Aorta (tissue), 5 donors: ENCODE results near the gene PCDHGA11. TPM values are rescaled to one million over a fixed set of nuclear protein-coding genes. Genes with fewer than 3 reads are reported as not detected.
"Not testable (repeated sequence)": the region's sequence is repeated elsewhere in the genome, so short reads cannot be mapped to it uniquely, and the experiment has no call there.

Source experiments
- ATAC-seq: fragments of 200-7000 bp; cut with Tn5 transposase; one replicate; pipeline ENCODE4 v1.9.1; 2022; ENCODE audit warnings: moderate library complexity; ENCODE audit not compliant: low FRiP score
- DNase-seq, 2 donors: peaks; one replicate each; pipeline ENCODE4 v3.0.0-alpha.2; 2020
- H3K27ac ChIP-seq, 2 donors: one replicate each; pipeline ENCODE4 v1.5.1; 2013; ENCODE audit warnings: low read length in 2 of 2, mild to moderate bottlenecking in 2 of 2, moderate library complexity in 2 of 2, control low read depth in 1 of 2, inconsistent platforms in 1 of 2, low read depth in 1 of 2
- H3K27me3 ChIP-seq, 2 donors: one replicate each; pipeline ENCODE4 v1.6.1; 2013; ENCODE audit warnings: control low read depth in 1 of 2, low read length in 1 of 2, mild to moderate bottlenecking in 1 of 2, moderate library complexity in 1 of 2; ENCODE audit not compliant: insufficient read depth in 2 of 2, control insufficient read depth in 1 of 2
- H3K36me3 ChIP-seq, 2 donors: one replicate each; pipeline ENCODE4 v1.6.1; 2013; ENCODE audit warnings: control low read depth in 1 of 2, low read length in 1 of 2, mild to moderate bottlenecking in 1 of 2; ENCODE audit not compliant: insufficient read depth in 2 of 2, control insufficient read depth in 1 of 2
- H3K4me1 ChIP-seq, 2 donors: one replicate each; pipeline ENCODE4 v1.6.1; 2013; ENCODE audit warnings: low read length in 2 of 2, control low read depth in 1 of 2, mild to moderate bottlenecking in 1 of 2, moderate library complexity in 1 of 2; ENCODE audit not compliant: insufficient read depth in 2 of 2, control insufficient read depth in 1 of 2
- H3K4me3 ChIP-seq, 2 donors: one replicate each; pipeline ENCODE4 v1.5.1; 2013; ENCODE audit warnings: low read length in 2 of 2, control low read depth in 1 of 2, mild to moderate bottlenecking in 1 of 2
- H3K9me3 ChIP-seq: one replicate; pipeline ENCODE4 v1.6.1; 2013; ENCODE audit warnings: mild to moderate bottlenecking, low read length; ENCODE audit not compliant: control insufficient read depth
- WGBS, 2 donors: extraction: QIAGEN DNeasy Blood & Tissue Kit; methylation state at CpG; one replicate each; pipeline ENCODE4 v1.1.7; 2013; 5-methylcytosine and 5-hydroxymethylcytosine counted together
- intact Hi-C, 2 donors: fragments of 100-400 bp; cut with DNase I; formaldehyde crosslinking; loops; one replicate each; pipeline versions ENCODE4 v1.14.2 to v1.15.0; 2022
- long read RNA-seq, 2 donors: library from polyadenylated mRNA; unstranded; transcript quantifications; one replicate each; pipeline ENCODE4 v2.0.0, GENCODE V29; 2020 to 2021
- polyA plus RNA-seq, 2 donors: library from polyadenylated mRNA; stranded (reverse); fragments of 200-250 nt; gene quantifications; one replicate each; pipeline ENCODE4 v1.2.3, GENCODE V29; 2013
- total RNA-seq, 2 donors: library from RNA; stranded (reverse); fragmentation: NEBNext Ultra II Directional; extraction: Animal tissue kit (Norgen Biotek cat#: 25700); gene quantifications; one replicate each; pipeline ENCODE4 v1.2.1, GENCODE V29; 2021
- donor health status: healthy with polysubstance abuse.
- donor health status: Bipolar disorder and iron deficiency.
- donor health status: DM: no; HTN: no; CAD: no.
- donor health status: DM: no; HTN: no; CAD: no.
- donor health status: DM: yes; HTN: yes; CAD: no.

The PCDHGA11 gene
- total RNA-seq, result 1 to 10 TPM; 7.1 to 9.2 TPM
- under 1 TPM; 0.50 to 0.72 TPM for polyA plus RNA-seq
- long read RNA-seq, donor 1, result 0 reads
- long read RNA-seq, donor 2, result 0 reads

DNA sequence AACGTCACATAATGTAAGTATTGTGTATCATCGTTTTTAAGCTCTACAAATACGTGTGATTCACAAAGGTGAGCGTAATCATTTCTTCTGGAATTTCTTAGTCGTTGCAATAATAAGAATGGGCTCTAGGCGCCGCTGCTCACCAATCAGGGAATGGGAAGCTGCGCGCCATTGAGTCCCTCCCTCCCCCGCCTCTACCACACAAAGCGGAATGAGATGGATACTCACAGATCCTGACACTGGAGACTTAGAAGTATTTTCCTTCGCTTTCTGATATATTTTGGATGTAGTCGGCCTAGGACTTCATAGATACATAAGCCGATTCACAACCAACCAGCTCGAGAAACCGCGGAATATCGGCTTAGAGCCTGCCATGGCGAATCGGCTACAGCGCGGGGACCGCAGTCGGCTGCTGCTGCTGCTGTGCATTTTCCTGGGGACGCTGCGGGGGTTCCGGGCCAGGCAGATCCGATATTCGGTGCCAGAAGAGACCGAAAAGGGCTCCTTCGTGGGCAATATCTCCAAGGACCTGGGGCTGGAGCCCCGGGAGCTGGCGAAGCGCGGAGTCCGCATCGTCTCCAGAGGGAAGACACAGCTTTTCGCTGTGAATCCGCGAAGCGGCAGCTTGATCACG lies at the start of gene PCDHGA11:
TSS of gene PCDHGA11 (plus strand) at position 197 of the 634 bp plus-strand sequence. CDS start at position 374, 177 bp downstream.
- DNase-seq, result no peak
- Histone ChIP-seq H3K4me3 (peak within 1 kb of the TSS in 1 of 2 donors; percentile 0), H3K27ac (no peak within 1 kb of the TSS), H3K9me3 (peaks cover 37% of the 10 kb centered on the region), H3K36me3 (no peaks in the 10 kb centered on the region), H3K27me3 (no peaks in the 10 kb centered on the region), H3K4me1 (no peaks in the 10 kb centered on the region)
- no peak for ATAC-seq
- whole genome bisulfite sequencing, 2 donors, result 12% methylated on average over 42 of the region's 42 CpGs
- intact Hi-C loops, result loop anchor here in 1 of 2 donors (5.0 kb wide), 2 partner anchors 49 to 106 kb away; partner anchors contain the start of genes PCDHGA6 and PCDHGB3

DNA sequence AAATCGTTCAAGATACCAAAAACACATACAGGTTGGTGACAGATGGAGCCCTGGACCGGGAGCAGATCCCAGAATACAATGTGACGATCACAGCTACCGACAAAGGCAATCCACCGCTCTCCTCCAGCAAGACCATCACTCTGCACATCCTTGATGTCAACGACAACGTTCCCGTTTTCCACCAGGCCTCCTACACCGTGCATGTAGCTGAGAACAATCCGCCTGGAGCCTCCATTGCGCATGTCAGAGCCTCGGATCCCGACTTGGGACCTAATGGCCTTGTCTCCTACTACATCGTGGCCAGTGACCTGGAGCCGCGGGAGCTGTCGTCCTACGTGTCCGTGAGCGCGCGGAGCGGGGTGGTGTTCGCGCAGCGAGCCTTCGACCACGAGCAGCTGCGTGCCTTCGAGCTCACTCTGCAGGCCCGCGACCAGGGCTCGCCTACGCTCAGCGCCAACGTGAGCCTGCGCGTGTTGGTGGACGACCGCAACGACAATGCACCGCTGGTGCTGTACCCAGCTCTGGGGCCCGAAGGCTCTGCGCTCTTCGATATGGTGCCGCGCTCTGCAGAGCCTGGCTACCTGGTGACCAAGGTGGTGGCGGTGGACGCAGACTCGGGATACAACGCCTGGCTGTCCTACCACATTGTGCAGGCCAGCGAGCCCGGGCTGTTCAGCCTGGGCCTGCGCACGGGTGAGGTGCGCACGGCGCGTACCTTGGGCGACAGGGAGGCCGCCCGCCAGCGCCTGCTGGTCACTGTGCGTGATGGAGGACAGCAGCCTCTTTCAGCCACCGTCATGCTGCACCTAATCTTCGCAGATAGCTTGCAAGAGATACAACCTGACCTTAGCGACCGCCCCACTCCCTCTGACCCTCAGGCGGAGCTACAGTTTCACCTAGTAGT lies 49.0 kb upstream of the PCDHGA11 start:
- Histone ChIP-seq H3K27ac (no peak overlapping the region), H3K9me3 (peaks cover 44% of the 10 kb centered on the region), H3K36me3 (no peaks in the 10 kb centered on the region), H3K27me3 (no peaks in the 10 kb centered on the region), H3K4me3 (no peak overlapping the region), H3K4me1 (no peaks in the 10 kb centered on the region)
- DNase-seq (no peak), ATAC-seq (no peak)
- intact Hi-C loops, result loop anchor here in 1 of 2 donors (5.0 kb wide), 1 partner anchor 50 kb away; the partner anchor contains the start of gene PCDHGA11
- 23 to 28% methylated on average over 69 of the region's 69 CpGs for WGBS, 2 donors

DNA sequence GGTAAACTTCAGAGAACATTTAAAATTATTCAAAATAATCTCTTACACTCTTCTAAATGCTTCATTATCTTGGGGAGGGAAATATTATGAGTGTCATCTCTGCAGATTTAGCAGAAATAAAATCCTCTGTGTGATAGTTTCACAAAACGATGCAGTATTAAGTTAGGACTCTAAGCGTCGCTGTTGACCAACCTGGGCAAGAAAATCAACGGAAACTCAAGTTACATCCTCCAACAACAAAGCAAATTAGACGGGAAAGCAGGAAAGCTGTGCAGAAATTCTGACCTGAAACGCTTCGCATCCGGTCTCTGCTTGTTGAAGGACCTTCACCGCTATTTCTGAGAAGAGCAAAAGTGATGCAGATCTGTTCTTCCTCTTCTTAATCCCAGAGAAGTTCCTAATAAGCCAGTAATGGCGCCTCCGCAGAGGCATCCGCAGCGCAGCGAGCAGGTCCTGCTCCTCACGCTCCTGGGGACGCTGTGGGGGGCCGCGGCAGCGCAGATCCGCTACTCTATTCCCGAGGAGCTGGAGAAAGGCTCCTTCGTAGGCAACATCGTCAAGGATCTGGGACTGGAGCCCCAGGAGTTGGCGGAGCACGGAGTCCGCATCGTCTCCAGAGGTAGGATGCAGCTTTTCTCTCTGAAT lies 47.1 kb upstream of the PCDHGA11 start, which contains the start of gene PCDHGA6:
TSS of gene PCDHGA6 (plus strand) at position 219 of the 645 bp plus-strand sequence. CDS start at position 412, 193 bp downstream.
- 12 to 13% methylated on average over 27 of the region's 27 CpGs for WGBS, 2 donors
- ATAC-seq (no peak), DNase-seq (peak in 1 of 2 donors; percentile 66)
- peaks cover 45% of the 10 kb centered on the region for H3K9me3 ChIP-seq
- H3K36me3 ChIP-seq, result no peaks in the 10 kb centered on the region
- H3K4me1 ChIP-seq, result no peaks in the 10 kb centered on the region
- no peak within 1 kb of the TSS for H3K27ac ChIP-seq
- no peaks in the 10 kb centered on the region for H3K27me3 ChIP-seq
- intact Hi-C loops, result loop anchor here in 1 of 2 donors (5.0 kb wide), 1 partner anchor 49 kb away; the partner anchor contains the start of gene PCDHGA11
- no peak within 1 kb of the TSS for H3K4me3 ChIP-seq

DNA sequence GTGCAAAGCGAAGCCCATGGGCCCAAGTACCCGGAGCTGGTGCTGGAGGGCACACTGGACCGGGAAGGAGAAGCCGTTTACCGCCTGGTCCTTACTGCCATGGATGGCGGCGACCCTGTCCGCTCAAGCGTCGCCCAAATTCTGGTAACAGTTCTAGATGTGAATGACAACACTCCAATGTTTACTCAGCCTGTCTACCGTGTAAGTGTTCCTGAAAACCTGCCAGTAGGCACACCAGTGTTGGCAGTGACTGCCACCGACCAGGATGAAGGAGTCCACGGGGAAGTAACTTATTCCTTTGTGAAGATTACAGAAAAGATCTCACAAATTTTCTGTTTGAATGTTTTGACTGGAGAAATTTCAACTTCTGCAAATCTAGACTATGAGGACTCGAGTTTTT lies 46.2 kb upstream of the PCDHGA11 start:
- 48 to 50% methylated on average over 14 of the region's 14 CpGs for WGBS, 2 donors
- no peak for DNase-seq
- intact Hi-C loops, result loop anchor here in 1 of 2 donors (5.0 kb wide), 1 partner anchor 48 kb away; the partner anchor contains the start of gene PCDHGA11
- no peak for ATAC-seq
- Histone ChIP-seq H3K27me3 (no peaks in the 10 kb centered on the region), H3K27ac (no peak overlapping the region), H3K9me3 (peaks cover 45% of the 10 kb centered on the region), H3K36me3 (no peaks in the 10 kb centered on the region), H3K4me1 (no peaks in the 10 kb centered on the region), H3K4me3 (no peak overlapping the region)

DNA sequence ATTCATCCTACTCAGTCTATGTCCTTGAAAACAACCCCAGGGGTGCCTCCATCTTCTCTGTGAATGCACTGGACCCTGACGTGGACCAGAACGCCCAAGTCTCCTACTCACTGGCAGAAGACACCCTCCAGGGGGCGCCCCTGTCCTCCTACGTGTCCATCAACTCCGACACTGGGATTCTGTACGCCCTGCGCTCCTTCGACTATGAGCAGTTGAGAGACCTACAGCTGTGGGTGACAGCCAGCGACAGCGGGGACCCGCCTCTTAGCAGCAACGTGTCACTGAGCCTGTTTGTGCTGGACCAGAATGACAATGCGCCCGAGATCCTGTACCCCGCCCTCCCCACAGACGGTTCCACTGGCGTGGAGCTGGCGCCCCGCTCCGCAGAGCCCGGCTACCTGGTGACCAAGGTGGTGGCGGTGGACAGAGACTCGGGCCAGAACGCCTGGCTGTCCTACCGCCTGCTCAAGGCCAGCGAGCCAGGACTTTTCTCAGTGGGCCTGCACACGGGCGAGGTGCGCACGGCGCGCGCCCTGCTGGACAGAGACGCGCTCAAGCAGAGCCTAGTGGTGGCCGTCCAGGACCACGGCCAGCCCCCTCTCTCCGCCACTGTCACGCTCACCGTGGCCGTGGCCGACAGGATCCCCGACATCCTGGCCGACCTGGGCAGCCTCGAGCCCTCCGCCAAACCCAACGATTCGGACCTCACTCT lies 45.3 kb upstream of the PCDHGA11 start:
- peaks cover 39% of the 10 kb centered on the region for H3K9me3 ChIP-seq
- DNase-seq, result peak in 1 of 2 donors; percentile 61
- H3K27me3 ChIP-seq, H3K4me3 ChIP-seq, intact Hi-C loops, ATAC-seq, H3K4me1 ChIP-seq, H3K27ac ChIP-seq, H3K36me3 ChIP-seq: not testable (repeated sequence)
- 28 to 46% methylated on average over 28 to 43 of the region's 48 CpGs for WGBS, 2 donors

DNA sequence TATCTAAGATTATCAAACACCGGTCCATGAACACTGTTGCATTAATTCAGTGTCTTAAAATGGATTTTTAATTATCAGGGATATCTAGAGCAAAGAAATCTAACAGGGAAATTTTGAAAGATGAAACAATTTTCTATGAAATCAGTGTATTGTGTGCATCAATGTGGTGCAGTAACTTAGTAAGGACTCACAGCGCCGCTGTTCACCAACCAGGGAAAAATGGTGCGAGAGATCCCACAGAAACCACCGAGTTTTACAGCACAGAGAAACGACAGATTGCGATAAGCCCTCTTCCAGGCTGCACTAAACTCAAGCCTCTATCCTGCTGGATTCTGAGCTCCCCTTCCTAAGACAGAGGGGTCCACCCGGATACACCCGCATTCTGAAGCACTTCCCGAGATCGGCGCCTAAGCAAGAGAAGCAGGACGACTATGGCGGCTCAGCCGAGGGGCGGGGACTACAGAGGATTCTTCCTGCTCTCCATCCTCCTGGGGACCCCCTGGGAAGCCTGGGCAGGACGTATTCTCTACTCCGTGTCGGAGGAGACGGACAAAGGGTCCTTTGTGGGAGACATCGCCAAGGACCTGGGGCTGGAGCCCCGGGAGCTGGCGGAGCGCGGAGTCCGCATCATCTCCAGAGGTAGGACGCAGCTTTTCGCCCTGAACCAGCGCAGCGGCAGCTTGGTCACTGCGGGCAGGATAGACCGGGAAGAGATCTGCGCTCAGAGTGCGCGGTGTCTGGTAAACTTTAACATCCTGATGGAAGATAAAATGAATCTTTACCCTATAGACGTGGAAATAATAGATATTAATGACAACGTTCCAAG lies 38.2 kb upstream of the PCDHGA11 start, which contains the start of gene PCDHGA7:
TSS of gene PCDHGA7 (plus strand) at position 274 of the 826 bp plus-strand sequence. CDS start at position 432, 158 bp downstream.
- 13 to 14% methylated on average over 37 of the region's 37 CpGs for WGBS, 2 donors
- H3K27me3 ChIP-seq, result no peaks in the 10 kb centered on the region
- intact Hi-C loops, result no loop called here
- ATAC-seq (no peak), DNase-seq (peak in 1 of 2 donors; percentile 58)
- no peak within 1 kb of the TSS for H3K4me3 ChIP-seq
- H3K27ac ChIP-seq, result no peak within 1 kb of the TSS
- H3K36me3 ChIP-seq, result no peaks in the 10 kb centered on the region
- no peaks in the 10 kb centered on the region for H3K4me1 ChIP-seq
- peaks cover 20% of the 10 kb centered on the region for H3K9me3 ChIP-seq

DNA sequence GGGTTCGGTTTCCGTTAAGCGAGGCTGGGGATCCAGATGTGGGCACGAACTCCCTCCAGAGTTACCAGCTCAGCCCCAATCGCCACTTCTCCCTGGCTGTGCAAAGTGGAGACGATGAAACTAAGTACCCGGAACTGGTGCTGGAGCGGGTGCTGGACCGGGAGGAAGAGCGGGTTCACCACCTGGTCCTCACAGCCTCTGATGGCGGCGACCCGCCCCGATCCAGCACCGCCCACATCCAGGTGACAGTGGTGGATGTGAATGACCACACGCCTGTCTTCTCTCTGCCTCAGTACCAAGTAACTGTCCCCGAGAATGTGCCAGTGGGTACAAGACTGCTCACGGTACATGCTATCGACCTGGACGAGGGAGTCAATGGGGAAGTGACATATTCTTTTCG lies 37.5 kb upstream of the PCDHGA11 start:
- Histone ChIP-seq H3K27me3 (no peaks in the 10 kb centered on the region), H3K9me3 (peaks cover 20% of the 10 kb centered on the region), H3K36me3 (no peaks in the 10 kb centered on the region), H3K4me3 (no peak overlapping the region), H3K27ac (no peak overlapping the region), H3K4me1 (no peaks in the 10 kb centered on the region)
- ATAC-seq (no peak), DNase-seq (peak in 1 of 2 donors; percentile 43)
- 27 to 37% methylated on average over 21 of the region's 21 CpGs for WGBS, 2 donors
- intact Hi-C loops, result no loop called here
